NCI-H524 treated with DMSO at 0.1 percent for 48 hours (cell line): ENCODE data around the gene KRTAP3-1.

Experiments
- DNase-seq: peaks from one replicate; lab custom pipeline; 2025; lab: John Stamatoyannopoulos, UW

KRTAP3-1 gene

DNA sequence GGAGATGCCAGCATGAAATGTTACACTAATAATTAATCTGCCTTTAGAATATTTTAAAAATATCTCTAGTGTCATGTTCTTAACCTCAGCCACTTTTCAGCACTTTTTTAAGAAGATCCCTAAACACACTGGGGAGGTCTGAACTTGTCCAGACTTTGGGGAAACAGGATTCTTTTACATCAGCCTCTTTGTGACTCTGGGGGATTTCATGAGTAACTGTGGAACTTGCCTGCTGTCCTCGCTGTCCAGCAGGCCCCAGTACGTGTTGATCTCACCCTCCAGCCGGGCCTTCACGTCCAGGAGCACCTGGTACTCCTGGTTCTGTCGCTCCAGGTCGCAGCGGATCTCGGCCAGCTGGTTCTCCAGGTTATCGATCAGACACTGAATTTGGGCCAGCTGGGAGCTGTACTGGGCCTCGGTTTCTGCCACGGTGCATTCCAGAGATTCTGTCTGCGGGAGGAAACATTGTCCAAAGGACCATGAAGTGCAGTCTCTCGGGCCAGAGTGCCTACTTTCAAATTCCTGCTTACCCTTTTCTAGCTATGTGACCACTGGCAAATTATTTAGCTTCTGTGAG lies 30.3 kb downstream of the KRTAP3-1 start:
- no peak for DNase-seq

DNA sequence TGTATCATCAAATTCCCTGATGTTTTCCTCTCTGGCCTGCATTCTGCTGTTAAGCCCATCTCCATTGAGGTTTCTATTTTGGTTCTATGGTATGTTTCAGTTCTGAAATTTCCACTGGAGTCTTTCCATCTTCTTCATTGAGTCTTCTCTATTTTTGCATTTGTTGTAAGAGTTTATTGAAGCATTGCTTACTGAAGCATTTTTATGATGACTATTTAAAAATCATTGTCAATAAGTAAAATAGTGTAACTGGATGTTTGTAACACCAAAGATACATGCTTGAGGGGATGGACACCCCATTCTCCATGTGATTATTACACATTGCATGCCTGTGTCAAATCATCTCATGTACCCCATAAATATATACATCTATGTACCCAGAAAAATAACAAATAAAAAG lies 33.4 kb downstream of the KRTAP3-1 start:
- DNase-seq = no peak

DNA sequence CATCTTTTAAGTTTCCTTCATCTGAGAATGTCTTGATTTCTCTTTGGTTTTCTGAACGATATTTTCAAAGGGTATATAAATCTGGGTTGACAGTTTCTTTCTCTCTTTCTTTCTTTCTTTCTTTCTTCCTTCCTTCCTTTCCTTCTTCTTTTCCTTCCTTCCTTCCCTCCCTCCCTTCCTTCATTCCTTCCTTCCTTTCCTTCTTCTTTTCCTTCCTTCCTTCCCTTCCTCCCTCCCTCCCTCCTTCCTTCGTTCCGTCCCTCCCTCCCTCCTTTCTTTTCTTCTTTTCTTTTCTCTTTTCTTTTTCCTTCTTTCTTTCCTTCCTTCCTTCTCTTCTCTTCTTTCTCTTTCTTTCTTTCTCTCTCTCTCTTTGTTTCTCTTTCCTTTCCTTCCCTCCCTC lies 34.6 kb downstream of the KRTAP3-1 start:
- DNase-seq = no peak

DNA sequence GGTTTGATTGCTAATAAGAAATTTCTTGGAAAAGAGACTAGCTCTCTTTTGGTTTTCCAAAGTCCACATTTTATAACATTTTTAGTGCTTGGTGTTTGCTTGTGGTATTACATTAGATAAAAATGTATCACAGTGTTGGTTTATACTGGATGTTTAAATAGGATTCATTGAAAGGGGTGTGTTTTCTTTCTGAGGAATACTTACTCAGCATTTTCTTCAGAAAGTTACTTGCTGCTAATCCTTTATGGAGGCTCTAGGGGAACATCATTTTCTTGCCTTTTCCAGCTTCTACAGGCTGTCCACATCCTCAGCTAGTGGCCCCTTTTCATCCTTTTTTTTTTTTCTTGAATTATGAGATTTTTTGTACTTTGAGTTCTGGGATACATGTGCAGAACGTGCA lies 41.3 kb downstream of the KRTAP3-1 start:
- no peak for DNase-seq

DNA sequence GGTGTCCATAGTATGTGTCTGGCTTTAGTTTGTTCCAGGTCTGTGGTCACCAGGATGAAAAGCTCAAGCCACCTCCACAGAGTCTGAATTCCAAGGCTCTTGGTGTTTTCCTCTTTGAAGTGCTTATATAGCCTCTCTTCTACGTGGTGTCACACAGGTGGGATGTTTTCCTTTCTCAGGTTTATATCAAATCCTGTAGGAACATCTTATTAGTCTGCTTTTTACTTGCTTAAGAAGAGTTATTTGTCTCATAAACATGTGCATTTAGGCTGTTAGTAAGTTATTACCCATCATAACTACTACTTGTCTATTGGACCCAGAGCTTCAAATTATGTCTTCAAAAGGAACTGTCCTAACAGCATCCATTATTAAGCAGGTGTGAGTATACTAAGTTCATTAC lies 42.1 kb downstream of the KRTAP3-1 start, which contains the start of gene KRT39:
TSS of gene KRT39 (minus strand) at position 101 of the 400 bp plus-strand sequence. CDS start at position 9, 92 bp downstream.
- no peak for DNase-seq

DNA sequence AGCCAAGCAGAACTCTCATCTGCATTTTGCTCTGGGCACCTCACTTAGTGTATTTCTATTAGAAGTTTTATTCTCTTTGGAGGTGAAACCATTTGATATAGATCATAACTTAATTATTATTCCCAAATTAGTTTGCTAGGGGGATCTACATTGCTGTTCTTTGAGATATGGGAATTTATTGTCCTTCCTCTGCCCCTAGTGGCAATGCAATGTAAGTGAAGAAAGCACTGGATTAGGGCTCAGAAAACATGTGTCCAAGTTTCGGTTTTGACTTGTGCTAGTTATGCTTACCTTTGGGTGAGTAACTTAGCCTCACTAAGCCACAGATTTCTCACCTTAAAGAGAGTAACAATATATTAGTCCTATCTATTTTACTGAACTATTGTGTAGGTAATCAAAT lies 45.1 kb downstream of the KRTAP3-1 start:
- DNase-seq = no peak

DNA sequence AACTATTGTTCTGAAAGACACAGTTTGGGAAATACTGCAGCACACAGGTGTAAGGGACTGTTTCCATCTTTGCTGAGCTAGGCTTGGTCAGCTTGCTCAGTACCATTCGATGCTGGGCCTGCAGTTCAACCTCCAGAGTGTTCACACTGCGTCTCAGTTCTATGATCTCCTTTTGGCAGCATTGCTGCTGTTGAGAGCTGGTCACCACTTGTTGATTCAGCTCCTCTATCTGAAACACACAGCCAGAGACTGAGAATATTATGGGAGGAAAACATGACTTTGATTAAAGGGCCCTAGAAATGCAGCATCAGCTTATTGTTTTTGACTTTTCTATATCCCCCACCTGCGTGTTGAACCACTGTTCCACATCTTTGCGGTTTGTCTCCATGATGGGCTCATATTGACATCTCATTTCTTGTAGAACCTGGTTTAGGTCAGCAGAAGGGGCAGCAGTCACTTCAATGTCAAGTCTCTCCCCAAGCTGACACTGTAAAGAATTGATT lies 46.8 kb downstream of the KRTAP3-1 start:
- no peak for DNase-seq

DNA sequence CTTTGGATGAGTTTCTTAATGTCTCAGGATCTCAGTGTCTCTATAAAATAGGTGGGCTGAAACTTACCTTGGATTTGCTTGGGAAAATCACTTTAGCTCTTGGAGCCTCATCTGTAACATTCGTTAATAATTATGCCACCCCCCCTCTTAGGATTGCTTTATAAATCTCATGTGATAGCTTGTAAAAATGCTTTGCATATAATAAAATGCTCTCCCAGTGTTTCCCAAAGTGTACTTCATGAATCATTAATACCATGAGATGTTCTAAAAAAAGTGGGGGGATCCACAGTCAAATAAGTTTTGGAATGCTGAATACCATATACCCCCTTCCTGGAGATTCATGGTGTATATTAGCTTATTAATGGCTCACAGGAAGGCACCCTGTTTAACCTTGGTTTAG lies 47.3 kb downstream of the KRTAP3-1 start:
- no peak for DNase-seq

DNA sequence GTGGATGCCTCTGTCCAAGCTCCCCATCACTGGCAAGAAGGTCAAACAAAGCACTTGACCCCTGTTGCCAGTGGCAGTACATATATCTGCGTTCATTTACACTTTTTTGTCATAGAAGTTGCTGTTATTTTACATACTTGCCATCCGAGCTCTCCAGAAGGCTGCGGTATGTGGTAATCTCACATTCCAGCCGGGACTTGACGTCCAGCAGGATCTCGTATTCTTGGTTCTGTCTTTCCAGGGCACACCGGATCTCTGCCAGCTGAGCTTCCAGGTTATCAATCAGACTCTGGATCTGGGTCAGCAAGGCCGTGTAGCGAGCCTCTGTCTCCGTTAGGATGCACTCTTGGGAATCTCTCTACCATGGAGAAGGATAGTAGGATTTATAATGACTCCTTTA lies 48.8 kb downstream of the KRTAP3-1 start:
- DNase-seq = no peak
